GM19023 (cell line): ENCODE data around the gene DAZ1.
"Not testable (repeated sequence)": the region's sequence is repeated elsewhere in the genome, so short reads cannot be mapped to it uniquely, and the experiment has no call there.

Source experiments
- ATAC-seq: cut with Tn5 transposase; IDR thresholded peaks from one replicate; pipeline ENCODE4 v1.9.1; 2021; ENCODE audit warnings: mild to moderate bottlenecking, moderate library complexity; ENCODE audit not compliant: unreplicated experiment

Gene DAZ1, protein sequence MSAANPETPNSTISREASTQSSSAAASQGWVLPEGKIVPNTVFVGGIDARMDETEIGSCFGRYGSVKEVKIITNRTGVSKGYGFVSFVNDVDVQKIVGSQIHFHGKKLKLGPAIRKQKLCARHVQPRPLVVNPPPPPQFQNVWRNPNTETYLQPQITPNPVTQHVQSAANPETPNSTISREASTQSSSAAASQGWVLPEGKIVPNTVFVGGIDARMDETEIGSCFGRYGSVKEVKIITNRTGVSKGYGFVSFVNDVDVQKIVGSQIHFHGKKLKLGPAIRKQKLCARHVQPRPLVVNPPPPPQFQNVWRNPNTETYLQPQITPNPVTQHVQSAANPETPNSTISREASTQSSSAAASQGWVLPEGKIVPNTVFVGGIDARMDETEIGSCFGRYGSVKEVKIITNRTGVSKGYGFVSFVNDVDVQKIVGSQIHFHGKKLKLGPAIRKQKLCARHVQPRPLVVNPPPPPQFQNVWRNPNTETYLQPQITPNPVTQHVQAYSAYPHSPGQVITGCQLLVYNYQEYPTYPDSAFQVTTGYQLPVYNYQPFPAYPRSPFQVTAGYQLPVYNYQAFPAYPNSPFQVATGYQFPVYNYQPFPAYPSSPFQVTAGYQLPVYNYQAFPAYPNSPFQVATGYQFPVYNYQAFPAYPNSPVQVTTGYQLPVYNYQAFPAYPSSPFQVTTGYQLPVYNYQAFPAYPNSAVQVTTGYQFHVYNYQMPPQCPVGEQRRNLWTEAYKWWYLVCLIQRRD

DNA sequence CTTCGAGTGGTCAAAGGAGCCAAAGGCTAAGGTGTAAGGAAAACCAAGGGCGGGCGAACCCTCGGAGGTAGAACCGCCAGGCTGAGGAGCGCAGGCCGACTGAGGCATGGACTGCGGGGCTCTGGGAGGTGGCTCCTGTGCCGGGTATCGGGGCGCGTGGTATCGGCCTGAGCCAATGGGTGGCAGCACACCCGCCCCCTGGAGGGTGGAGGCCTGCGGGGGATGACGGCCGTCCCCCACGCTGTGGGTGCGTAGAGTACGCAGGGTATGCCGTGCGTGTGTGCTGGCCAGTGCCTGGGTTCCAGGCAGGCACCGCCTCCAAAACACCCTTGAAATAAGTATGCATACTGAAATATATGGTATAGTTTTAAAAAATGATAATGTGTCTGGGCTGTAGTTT, at the start of gene DAZ1:
DAZ1 (minus strand) TSS at position 101 of the 400 bp plus-strand sequence. CDS start 208 bp downstream, outside the sequence.
- not testable (repeated sequence) for ATAC-seq

DNA sequence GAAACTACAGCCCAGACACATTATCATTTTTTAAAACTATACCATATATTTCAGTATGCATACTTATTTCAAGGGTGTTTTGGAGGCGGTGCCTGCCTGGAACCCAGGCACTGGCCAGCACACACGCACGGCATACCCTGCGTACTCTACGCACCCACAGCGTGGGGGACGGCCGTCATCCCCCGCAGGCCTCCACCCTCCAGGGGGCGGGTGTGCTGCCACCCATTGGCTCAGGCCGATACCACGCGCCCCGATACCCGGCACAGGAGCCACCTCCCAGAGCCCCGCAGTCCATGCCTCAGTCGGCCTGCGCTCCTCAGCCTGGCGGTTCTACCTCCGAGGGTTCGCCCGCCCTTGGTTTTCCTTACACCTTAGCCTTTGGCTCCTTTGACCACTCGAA, 20.4 kb upstream of the DAZ1 start, which contains the start of gene DAZ2:
DAZ2 (plus strand) TSS at position 301 of the 400 bp plus-strand sequence. CDS start 208 bp downstream, outside the sequence.
- not testable (repeated sequence) for ATAC-seq

DNA sequence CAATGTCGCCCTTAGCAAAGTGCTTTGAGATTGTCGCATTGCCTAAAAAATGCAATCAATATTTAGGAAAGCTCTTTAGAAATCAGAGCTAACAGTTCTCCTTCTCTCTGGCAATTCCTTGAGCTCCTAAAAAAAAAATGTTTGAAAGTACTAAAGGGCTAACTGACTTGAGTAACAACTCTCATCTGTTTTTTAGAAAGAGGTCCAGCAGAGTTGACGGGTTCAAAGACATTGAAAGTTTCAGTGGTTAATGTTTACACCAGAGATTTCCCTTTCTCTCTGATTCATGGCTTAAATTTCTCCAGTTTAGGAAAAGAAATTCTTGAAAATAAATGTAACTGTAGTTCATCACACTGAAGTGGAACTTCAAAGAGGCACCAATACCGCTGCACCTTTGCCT, 11.9 kb upstream of the DAZ1 start:
- ATAC-seq: not testable (repeated sequence)

DNA sequence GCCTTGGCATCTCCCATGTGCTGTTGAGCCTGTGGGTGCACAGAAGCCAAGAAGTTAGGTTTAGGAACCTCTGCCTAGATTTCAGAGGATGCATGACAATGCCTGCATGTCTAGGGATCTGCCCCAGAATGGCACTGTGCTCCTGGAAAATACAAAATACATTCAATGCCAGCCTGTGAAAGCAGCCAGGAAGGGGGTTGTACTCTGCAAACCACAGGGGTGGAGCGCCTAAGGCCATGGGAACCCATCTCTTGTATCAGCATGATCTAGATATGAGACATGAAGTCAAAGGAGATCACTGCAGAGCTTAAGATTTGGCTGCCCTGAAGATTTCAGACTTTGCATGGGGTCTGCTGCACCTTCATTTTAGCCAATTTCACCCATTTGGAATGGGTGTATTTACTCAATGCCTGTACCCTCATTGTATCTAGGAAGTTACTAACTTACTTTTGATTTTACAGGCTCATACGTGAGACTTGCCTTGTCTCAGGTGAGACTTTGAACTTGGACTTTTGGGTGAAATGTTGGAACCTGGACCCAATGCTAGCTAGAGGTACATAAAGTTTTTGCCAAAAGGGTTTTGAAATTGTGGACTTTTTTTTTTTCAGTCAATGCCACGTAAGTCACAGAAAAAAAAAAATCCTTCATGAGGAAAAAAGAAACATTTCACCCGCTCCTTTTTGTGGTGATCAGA, 11.1 kb upstream of the DAZ1 start:
- not testable (repeated sequence) for ATAC-seq

DNA sequence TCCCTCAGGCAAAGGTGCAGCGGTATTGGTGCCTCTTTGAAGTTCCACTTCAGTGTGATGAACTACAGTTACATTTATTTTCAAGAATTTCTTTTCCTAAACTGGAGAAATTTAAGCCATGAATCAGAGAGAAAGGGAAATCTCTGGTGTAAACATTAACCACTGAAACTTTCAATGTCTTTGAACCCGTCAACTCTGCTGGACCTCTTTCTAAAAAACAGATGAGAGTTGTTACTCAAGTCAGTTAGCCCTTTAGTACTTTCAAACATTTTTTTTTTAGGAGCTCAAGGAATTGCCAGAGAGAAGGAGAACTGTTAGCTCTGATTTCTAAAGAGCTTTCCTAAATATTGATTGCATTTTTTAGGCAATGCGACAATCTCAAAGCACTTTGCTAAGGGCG, 8.6 kb upstream of the DAZ1 start:
- not testable (repeated sequence) for ATAC-seq
